NOMO-1 (cell line): Measurements from ENCODE around the gene RET.
A peak's percentile ranks its signal among the peaks of the same experiment; 100 is the strongest.

ENCODE experiments used
- DNase-seq, 2 experiments: peaks; one replicate each; lab custom pipeline; 2025; ENCODE audit not compliant: unreplicated experiment in 2 of 2; lab: John Stamatoyannopoulos, UW

RET gene

DNA sequence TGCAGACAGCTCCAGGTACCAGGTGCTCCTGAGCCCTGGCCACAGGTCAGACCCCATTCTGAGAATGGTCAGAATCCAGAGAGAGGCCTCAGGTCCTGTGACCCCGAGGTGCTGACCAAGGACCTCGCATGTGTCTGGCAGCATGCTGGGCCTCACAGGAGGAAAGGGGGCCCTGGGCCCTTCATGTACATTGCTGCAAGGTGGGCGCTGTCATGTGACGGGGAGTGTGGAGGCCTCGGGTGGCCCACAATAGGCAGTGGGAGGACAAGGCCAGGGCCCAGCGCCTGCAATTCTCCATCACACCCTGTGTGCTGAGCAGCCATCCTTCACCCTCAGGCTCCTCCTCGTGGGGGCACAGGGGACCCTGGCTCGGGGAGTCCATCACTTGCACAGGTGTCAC lies 15.5 kb upstream of the RET start:
- no peak for DNase-seq

GRCh38 chr10:43061760-43062159 lies 15.1 kb upstream of the RET start:
- DNase-seq, result no peak

DNA sequence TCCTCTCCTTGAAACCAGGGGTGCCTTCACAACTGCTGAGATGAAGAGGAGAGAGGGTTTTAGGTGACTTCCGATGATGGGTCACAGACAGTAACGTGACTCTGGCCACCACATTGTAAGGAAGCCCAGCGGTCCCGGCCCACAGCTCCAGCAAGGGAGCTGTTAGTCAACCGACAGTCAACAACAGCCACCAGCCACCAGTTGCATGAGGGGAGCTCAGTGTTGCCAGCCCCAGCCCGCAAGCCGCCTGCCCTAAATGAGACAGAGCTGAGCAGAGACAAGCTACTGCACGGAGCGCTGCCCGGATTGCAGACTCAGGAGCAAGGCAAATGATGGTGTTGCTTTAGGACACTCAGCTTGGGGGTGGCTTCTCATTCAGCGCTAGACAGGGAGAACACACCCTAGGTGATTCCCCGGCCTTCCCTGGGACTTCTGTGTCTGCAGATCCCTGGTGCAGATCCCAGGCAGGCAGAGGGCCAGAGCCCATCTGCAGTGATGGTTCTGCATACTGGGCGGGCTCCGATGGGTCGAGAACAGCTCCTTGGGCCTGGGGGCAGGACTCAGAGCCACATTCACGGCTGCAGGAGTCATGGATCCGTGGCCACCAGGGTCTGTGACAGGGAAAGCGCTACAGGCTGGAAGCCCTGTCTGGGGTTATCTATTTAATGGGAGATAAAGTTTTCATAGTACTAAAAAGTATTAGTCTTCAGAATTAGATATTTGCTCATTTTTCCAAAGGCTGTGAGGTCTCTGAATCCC lies 14.3 kb upstream of the RET start:
- DNase-seq, result no peak

DNA sequence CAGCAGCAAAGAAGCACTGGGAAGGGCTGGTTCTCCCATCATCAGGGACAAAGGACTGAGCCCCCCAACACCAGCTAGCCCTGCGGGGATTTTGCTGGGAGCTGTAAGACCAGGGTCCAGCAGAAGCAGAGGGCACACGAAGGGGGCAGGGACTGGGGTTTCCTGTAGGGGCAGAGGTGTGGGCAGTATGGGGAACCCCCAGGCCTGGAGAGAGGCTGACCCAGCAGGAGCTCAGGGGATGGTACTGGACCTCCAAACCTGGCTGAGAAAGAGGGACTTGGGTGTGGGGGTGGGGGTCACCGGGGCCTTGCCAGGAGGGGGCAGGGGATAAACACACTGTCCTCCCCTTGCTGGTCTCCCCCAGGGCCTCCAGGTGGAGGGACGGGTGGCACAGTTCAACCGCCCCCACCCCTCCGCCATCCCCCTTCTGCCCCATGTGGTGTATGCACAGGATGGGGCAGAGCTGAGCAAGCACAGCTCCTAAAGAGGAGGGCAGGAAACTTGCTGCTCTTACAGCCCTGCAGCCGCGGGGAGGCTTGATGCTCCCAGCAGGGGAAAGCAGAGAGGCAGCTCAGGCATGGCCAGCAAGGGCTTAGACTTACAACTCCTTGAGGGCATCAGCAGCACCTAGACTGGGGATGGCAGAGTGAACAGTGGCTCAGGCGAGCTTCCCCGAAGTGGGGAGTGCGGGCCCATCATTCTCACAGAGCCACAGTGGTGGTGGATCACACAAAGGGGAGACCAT lies 12.4 kb upstream of the RET start:
- no peak for DNase-seq

- DNase-seq, result no peak
Observed at GRCh38 chr10:43065234-43065633, 11.6 kb upstream of the RET start.

DNA sequence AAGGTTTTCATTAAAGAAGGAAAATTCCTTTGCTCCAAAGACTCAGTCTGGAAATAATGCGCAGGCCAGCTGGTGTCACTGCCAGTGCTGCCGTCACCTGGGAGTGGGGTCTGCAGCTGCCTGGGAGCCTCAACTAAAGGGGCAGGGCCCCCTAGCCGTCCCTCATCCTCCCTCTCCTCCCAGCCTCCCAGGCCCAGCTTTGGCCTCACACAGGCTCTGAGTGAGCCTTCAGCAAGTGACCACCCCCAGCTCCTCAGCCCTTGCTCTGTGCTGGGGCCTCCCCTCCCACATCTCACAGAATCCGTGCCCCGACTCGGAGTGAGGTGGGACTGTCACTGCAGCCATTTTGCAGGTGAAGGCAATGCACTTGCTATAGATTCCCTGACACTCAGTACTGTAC lies 11.1 kb upstream of the RET start:
- no peak for DNase-seq

- no peak for DNase-seq
Observed at GRCh38 chr10:43066481-43066880, 10.4 kb upstream of the RET start.

- no peak for DNase-seq
Observed at GRCh38 chr10:43067391-43068135, 9.3 kb upstream of the RET start.

DNA sequence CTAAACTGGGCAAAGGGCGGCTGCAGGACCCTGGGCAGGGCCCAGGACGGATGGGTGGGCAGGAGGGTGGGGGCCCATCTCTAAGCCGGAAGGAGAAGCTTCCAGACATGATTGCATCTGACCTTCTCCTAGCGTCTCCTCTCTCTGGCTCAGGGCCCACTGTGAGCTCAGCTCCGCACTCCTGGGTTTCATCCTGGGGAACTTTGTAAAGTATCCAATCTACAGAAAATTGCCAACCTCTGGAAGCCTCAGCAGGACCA lies 8.8 kb upstream of the RET start:
- DNase-seq, result no peak

DNA sequence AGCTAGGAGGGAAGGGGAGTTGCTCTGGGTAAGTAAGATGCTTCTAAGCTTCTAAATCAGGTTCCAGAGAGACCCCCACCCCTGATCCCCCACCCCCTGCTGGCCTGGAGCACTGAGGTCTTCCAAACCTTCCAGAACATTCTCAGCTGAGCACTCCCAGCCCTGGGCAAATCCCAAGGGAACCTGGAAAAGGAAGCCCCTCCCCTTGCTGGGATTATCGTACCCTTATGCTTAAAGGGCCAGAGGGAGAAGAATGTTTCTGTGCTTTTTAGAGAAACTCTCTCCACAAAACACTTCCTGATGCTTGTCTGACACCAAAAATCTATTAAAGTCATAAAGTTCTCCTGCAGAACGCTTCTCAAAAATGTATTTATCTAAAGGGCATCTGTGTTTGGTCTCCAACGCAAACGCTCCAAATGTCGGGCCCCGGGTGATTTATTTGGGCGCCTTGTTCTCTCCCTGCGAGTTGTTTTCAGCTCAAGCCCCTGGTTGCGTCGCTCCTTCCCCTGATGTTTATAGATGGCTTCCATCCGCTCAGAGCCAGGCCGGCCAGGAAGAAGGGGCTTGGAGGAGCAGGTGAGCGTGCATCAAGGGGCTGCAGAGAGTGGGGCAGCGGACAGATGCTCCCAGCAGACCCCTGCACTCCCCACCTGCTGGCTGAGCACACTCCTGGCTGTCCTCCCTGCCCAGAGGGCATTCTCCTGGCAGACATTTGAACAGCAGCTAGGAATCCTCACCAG lies 8.2 kb upstream of the RET start:
- no peak for DNase-seq

GRCh38 chr10:43069211-43069515 lies 7.7 kb upstream of the RET start:
- no peak for DNase-seq

DNA sequence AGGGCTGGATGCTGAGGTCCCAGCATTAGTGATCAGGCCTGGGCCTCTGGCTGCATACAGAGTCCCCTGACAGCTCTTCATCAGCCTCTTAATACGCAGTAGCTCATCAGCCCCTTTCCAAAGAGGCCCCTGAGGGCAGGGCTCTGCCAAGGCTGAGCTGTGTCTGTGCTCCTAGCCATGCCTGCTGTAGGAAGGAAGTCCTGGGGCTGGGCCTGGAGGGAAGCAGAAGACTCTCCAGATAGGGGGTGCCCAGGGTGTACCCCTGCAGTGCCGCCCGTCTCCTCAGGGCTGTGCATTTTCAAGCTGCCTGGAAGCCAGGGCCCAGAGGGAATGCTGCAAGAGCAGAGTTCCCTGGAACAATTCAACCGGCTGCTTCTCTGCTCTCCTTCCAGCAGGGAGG lies 7.3 kb upstream of the RET start:
- DNase-seq, result no peak

- DNase-seq, result no peak
Observed at GRCh38 chr10:43070121-43071085, 6.5 kb upstream of the RET start.

GRCh38 chr10:43071865-43072650 lies 4.8 kb upstream of the RET start:
- DNase-seq, result no peak

GRCh38 chr10:43073191-43073590 lies 3.7 kb upstream of the RET start:
- no peak for DNase-seq

GRCh38 chr10:43073721-43074120 lies 3.1 kb upstream of the RET start:
- no peak for DNase-seq

GRCh38 chr10:43074409-43074808 lies 2.5 kb upstream of the RET start:
- DNase-seq, result no peak

- no peak for DNase-seq
Observed at GRCh38 chr10:43074827-43075611, 1.9 kb upstream of the RET start.

GRCh38 chr10:43075612-43076003 lies 1.3 kb upstream of the RET start:
- peak in 1 of 2 experiments; percentile 15 for DNase-seq
